MM.1S (cell line): ENCODE results near the gene PAX9.

Source experiments
- CTCF ChIP-seq: fragments of 300-600 bp; sonication (generic); IDR thresholded peaks from 2 replicates; pipeline ENCODE4 v1.5.1; 2016; ENCODE audit warnings: antibody characterized with exemption, low read length, mixed read lengths
- EZH2 ChIP-seq: fragments of 300-600 bp; sonication (generic); optimal IDR thresholded peaks from 2 replicates; pipeline ENCODE3; 2017; ENCODE audit warnings: low read depth, mild to moderate bottlenecking, antibody characterized with exemption, low read length, mixed read lengths
- EZH2phosphoT487 ChIP-seq: fragments of 300-600 bp; sonication (generic); IDR thresholded peaks from 2 replicates; pipeline ENCODE4 v1.6.1; 2018; ENCODE audit warnings: antibody characterized with exemption, low read length

GRCh38 chr14:36665887-36666415 lies 4.3 kb downstream of the PAX9 start:
- TF ChIP-seq EZH2 (no peak), CTCF (no peak), EZH2phosphoT487 (no peak)
